ENCODE results near the gene ISYNA1. TPM values are rescaled to one million over a fixed set of nuclear protein-coding genes. Genes with fewer than 3 reads are reported as not detected.

Gene ISYNA1
- total and polyA plus RNA-seq, 2 of the 13 experiments (the other 11 are each of a cell fraction or from before 2014, with no cell fraction given): 29.6 to 48.5 TPM

GRCh38 chr19:18438331-18439024, 545 bp upstream of the ISYNA1 start (continued):
- TF ChIP-seq TERF1 (CRISPR knock-in tag; IDR thresholded peaks at IDR 0.05): no peak
- no peak for TF ChIP-seq ZNF83 (CRISPR knock-in tag; IDR thresholded peaks at IDR 0.05; ENCODE audit: borderline replicate concordance)
- no peak for TF ChIP-seq CBFB (CRISPR knock-in tag; IDR thresholded peaks at IDR 0.05)
- peak; percentile 26 for TF ChIP-seq ZNF883 (CRISPR knock-in tag; IDR thresholded peaks at IDR 0.05; ENCODE audit: not compliant biosample characterization)
- TF ChIP-seq THAP11 (CRISPR knock-in tag; IDR thresholded peaks at IDR 0.05): 0 out of 2 replicates have a peak, but pooled peaks have one; percentile 7
- TF ChIP-seq ZNF549 (CRISPR knock-in tag; IDR thresholded peaks at IDR 0.05): no peak
- peak; percentile 68 for TF ChIP-seq PHF21A (CRISPR knock-in tag; IDR thresholded peaks at IDR 0.05)
- TF ChIP-seq ZNF580 (CRISPR knock-in tag; IDR thresholded peaks at IDR 0.05; ENCODE audit: borderline replicate concordance, low read depth): no peak
- TF ChIP-seq ONECUT2 (CRISPR knock-in tag; IDR thresholded peaks at IDR 0.05): no peak
- peak; percentile 57 for TF ChIP-seq HIVEP1 (CRISPR knock-in tag; IDR thresholded peaks at IDR 0.05)
- peak; percentile 46 for TF ChIP-seq XRCC5 (optimal IDR thresholded peaks at IDR 0.05; ENCODE audit: low read length)
- TF ChIP-seq IKZF4 (CRISPR knock-in tag; IDR thresholded peaks at IDR 0.05; ENCODE audit: borderline replicate concordance, low read depth, not compliant biosample characterization): peak; percentile 51
- peak; percentile 53 for TF ChIP-seq CTCF (CRISPR knock-in tag; IDR thresholded peaks at IDR 0.05)
- TF ChIP-seq KLF13 (CRISPR knock-in tag; IDR thresholded peaks at IDR 0.05): 0 out of 2 replicates have a peak, but pooled peaks have one; percentile 54
- peak; percentile 78; the same call in 1 of the 2 replicates for TF ChIP-seq ZNF512B (CRISPR knock-in tag; IDR thresholded peaks at IDR 0.05; ENCODE audit: borderline replicate concordance)
- peak; percentile 26; the same call in 1 of the 2 replicates for TF ChIP-seq ZBTB34 (CRISPR knock-in tag; IDR thresholded peaks at IDR 0.05)
- TF ChIP-seq ZNF556 (CRISPR knock-in tag; IDR thresholded peaks at IDR 0.05; ENCODE audit: borderline replicate concordance): 0 out of 2 replicates have a peak, but pooled peaks have one; percentile 55
- TF ChIP-seq MEIS2 (CRISPR knock-in tag; IDR thresholded peaks at IDR 0.05): 0 out of 2 replicates have a peak, but pooled peaks have one; percentile 5
- TF ChIP-seq ZSCAN29 (CRISPR knock-in tag; conservative IDR thresholded peaks at IDR 0.05): no peak
- peak; percentile 31 for TF ChIP-seq RBM39 (IDR thresholded peaks at IDR 0.05; ENCODE audit: low read depth, low read length, poor library complexity, severe bottlenecking)
- peak; percentile 44; the same call in 1 of the 2 replicates for TF ChIP-seq ZNF274 (CRISPR knock-in tag; IDR thresholded peaks at IDR 0.05)
- peak; percentile 84 for TF ChIP-seq KDM2A (CRISPR knock-in tag; IDR thresholded peaks at IDR 0.05; ENCODE audit: borderline replicate concordance, low read depth)
